PC-3 (cell line): ENCODE data around the gene MMP1. TPM values are rescaled to one million over a fixed set of nuclear protein-coding genes. Genes with fewer than 3 reads are reported as not detected.

Source experiments
- ATAC-seq: fragments of 200-7000 bp; cut with Tn5 transposase; 2 replicates; pipeline ENCODE4 v1.9.1; 2020; ENCODE audit warnings: mild to moderate bottlenecking, moderate library complexity
- BruUV-seq: library from RNA; stranded (reverse); fragments of 400-500 nt; replicated peaks from 2 replicates; lab custom pipeline; 2021; lab: Mats Ljungman, UMichigan
- CTCF ChIA-PET: fragments of 300-600 bp; sonication (Branson Sonifier 250); formaldehyde crosslinking; loops from one replicate; lab custom pipeline; 2022; ENCODE audit warnings: antibody characterized with exemption; lab: Charles Lee
- POLR2A ChIA-PET: fragments of 300-600 bp; sonication (Branson Sonifier 250); formaldehyde crosslinking; loops from one replicate; lab custom pipeline; 2022; ENCODE audit warnings: antibody characterized with exemption; ENCODE audit not compliant: unreplicated experiment; lab: Charles Lee
- DNase-seq: peaks from one replicate; pipeline ENCODE4 v3.0.0-alpha.2; 2015
- H2AFZ ChIP-seq: fragments of 300-600 bp; sonication (generic); 2 replicates; pipeline ENCODE4 v1.6.0; 2016; ENCODE audit warnings: antibody characterized with exemption, low read length
- H3F3A ChIP-seq: fragments of 300-600 bp; sonication (generic); one replicate; pipeline ENCODE4 v1.6.0; 2017; ENCODE audit warnings: antibody characterized with exemption, low read length, control low read depth, mild to moderate bottlenecking; ENCODE audit not compliant: unreplicated experiment
- H3K27ac ChIP-seq: fragments of 300-600 bp; sonication (generic); 2 replicates; pipeline ENCODE4 v1.5.1; 2016; ENCODE audit warnings: mild to moderate bottlenecking, low read length
- H3K27me3 ChIP-seq: fragments of 300-600 bp; sonication (generic); 2 replicates; pipeline ENCODE4 v1.6.1; 2016; ENCODE audit warnings: low read length, mixed read lengths
- H3K36me3 ChIP-seq: fragments of 300-600 bp; sonication (generic); 2 replicates; pipeline ENCODE4 v1.6.1; 2016; ENCODE audit warnings: low read depth, mixed run types, low read length, mixed read lengths
- H3K4me1 ChIP-seq: fragments of 300-600 bp; sonication (generic); 2 replicates; pipeline ENCODE4 v1.5.1; 2016; ENCODE audit warnings: low read length; ENCODE audit not compliant: insufficient read depth
- H3K4me2 ChIP-seq: fragments of 300-600 bp; sonication (generic); 2 replicates; pipeline ENCODE4 v1.6.0; 2016; ENCODE audit warnings: low read length
- H3K4me3 ChIP-seq: fragments of 300-600 bp; sonication (generic); 2 replicates; pipeline ENCODE4 v1.5.1; 2016; ENCODE audit warnings: mild to moderate bottlenecking, low read length, mixed read lengths
- H3K79me2 ChIP-seq: fragments of 300-600 bp; sonication (generic); 2 replicates; pipeline ENCODE4 v1.6.1; 2017; ENCODE audit warnings: low read length, mixed read lengths
- H3K9ac ChIP-seq: fragments of 300-600 bp; sonication (generic); 2 replicates; pipeline ENCODE4 v1.6.0; 2016; ENCODE audit warnings: mild to moderate bottlenecking, low read length
- H3K9me2 ChIP-seq: fragments of 300-600 bp; sonication (generic); replicated peaks from 2 replicates; pipeline ENCODE4 v1.6.1; 2016; ENCODE audit warnings: mixed run types, low read length, mixed read lengths
- H3K9me3 ChIP-seq: fragments of 300-600 bp; sonication (generic); 2 replicates; pipeline ENCODE4 v1.6.1; 2016; ENCODE audit warnings: low read length, mixed read lengths
- H4K20me1 ChIP-seq: fragments of 300-600 bp; sonication (generic); 2 replicates; pipeline ENCODE4 v1.6.1; 2016; ENCODE audit warnings: low read length, mixed read lengths
- EZH2 ChIP-seq: fragments of 300-600 bp; sonication (generic); IDR thresholded peaks from one replicate; pipeline ENCODE4 v1.6.1; 2017; ENCODE audit warnings: antibody characterized with exemption, mild to moderate bottlenecking, low read length; ENCODE audit not compliant: unreplicated experiment
- EZH2phosphoT487 ChIP-seq: fragments of 300-600 bp; sonication (generic); IDR thresholded peaks from 2 replicates; pipeline ENCODE4 v1.6.1; 2018; ENCODE audit warnings: mild to moderate bottlenecking, antibody characterized with exemption, low read length, borderline replicate concordance
- intact Hi-C: fragments of 100-400 bp; cut with micrococcal nuclease; formaldehyde crosslinking; loops from 2 replicates; pipeline ENCODE4 v1.9.0; 2023
- total RNA-seq: library from RNA; depleted of rRNA; stranded (reverse); fragments of >200 nt; gene quantifications from 2 replicates; pipeline ENCODE4 v1.2.3, GENCODE V29; 2014
- TF ChIP-seq, protein P1 (sequence below): fragments of 300-600 bp; sonication (generic); conservative IDR thresholded peaks from 2 replicates; pipeline ENCODE4 v1.5.1; 2017; ENCODE audit warnings: antibody characterized with exemption, low read depth, mild to moderate bottlenecking, low read length

MMP1 gene
- total RNA-seq, 1 experiment from 2014 or later: 7.3 TPM

DNA sequence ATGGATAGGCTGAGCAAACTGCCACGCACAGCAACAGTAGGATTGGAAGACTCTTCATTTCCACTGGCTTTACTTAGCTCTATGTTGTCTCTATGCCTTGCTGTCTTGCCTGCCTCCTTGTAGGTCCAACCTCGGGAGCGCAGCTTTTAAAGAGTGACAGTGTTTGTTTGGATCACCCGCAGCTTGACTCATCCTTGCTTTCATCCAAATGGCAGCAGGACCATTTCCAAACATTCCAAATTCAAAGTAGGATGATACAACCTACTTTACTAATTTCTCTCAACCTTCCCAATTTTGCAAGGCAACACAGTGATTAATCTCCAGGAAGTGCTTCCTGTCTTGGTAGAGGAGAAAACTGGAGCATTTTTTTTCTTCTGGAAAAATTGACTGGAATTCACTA is 45.5 kb upstream of the MMP1 start, which contains the start of gene MMP3:
TSS of gene MMP3 (minus strand) at position 121 of the 400 bp plus-strand sequence. CDS start at position 58, 63 bp downstream.
- no peaks in the 10 kb centered on the region for H3K9me2 ChIP-seq
- H3K27me3 ChIP-seq: no peaks in the 10 kb centered on the region
- ChIA-PET CTCF (no interaction called here), POLR2A (no interaction called here)
- H3K79me2 ChIP-seq: no peaks in the 10 kb centered on the region
- intact Hi-C loops: no loop called here
- H3K9me3 ChIP-seq: no peaks in the 10 kb centered on the region
- ATAC-seq (peak; percentile 77), DNase-seq (peak; percentile 73)
- H3K4me2 ChIP-seq: peak within 1 kb of the TSS; percentile 30; the same call in 1 of the 2 replicates
- no peaks in the 10 kb centered on the region for H3F3A ChIP-seq
- H3K4me1 ChIP-seq: peaks cover 18% of the 10 kb centered on the region
- H3K4me3 ChIP-seq: no peak within 1 kb of the TSS
- no TSS peak for BruUV-seq
- no peak within 1 kb of the TSS for H3K9ac ChIP-seq
- no peaks in the 10 kb centered on the region for H3K36me3 ChIP-seq
- H3K27ac ChIP-seq: no peak within 1 kb of the TSS
- no peaks in the 10 kb centered on the region for H4K20me1 ChIP-seq
- TF ChIP-seq EZH2: no peak
- TF ChIP-seq, protein P1, sequence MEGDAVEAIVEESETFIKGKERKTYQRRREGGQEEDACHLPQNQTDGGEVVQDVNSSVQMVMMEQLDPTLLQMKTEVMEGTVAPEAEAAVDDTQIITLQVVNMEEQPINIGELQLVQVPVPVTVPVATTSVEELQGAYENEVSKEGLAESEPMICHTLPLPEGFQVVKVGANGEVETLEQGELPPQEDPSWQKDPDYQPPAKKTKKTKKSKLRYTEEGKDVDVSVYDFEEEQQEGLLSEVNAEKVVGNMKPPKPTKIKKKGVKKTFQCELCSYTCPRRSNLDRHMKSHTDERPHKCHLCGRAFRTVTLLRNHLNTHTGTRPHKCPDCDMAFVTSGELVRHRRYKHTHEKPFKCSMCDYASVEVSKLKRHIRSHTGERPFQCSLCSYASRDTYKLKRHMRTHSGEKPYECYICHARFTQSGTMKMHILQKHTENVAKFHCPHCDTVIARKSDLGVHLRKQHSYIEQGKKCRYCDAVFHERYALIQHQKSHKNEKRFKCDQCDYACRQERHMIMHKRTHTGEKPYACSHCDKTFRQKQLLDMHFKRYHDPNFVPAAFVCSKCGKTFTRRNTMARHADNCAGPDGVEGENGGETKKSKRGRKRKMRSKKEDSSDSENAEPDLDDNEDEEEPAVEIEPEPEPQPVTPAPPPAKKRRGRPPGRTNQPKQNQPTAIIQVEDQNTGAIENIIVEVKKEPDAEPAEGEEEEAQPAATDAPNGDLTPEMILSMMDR: no peak
- no peak for TF ChIP-seq EZH2phosphoT487
- H2AFZ ChIP-seq: no peak within 1 kb of the TSS; the same call in 1 of the 2 replicates

DNA sequence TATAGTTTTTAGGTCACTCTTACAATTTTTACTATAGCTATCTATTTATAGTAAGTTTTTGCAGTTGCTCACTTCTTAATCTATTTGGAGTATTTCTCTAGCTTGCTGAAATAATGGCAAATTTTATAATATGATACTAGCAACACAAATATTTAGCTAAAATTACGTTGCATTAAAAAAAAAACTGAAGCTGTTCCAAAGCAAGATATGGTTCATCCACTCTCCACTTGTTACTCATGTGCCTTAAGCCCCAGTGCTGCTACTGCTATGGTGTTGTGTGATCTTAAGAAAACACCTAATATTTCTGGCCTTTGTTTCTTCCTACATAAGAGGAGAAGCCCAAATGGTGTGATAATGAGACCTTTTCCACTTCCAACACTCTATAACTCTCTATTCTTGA is 45.0 kb upstream of the MMP1 start:
- POLR2A ChIA-PET: no interaction called here
- TF ChIP-seq EZH2phosphoT487 (no peak), EZH2 (no peak)
- TF ChIP-seq, protein P1: no peak
- DNase-seq (no peak), ATAC-seq (no peak)
- no peaks in the 10 kb centered on the region for H3K9me2 ChIP-seq
- no peaks in the 10 kb centered on the region for H3K9me3 ChIP-seq
- CTCF ChIA-PET: no interaction called here
- H3K27me3 ChIP-seq: no peaks in the 10 kb centered on the region
- peaks cover 18% of the 10 kb centered on the region for H3K4me1 ChIP-seq
- no peaks in the 10 kb centered on the region for H4K20me1 ChIP-seq
- intact Hi-C loops: no loop called here
- peak overlapping the region; percentile 30; the same call in 1 of the 2 replicates for H3K4me2 ChIP-seq
- no peak overlapping the region; the same call in 1 of the 2 replicates for H2AFZ ChIP-seq
- H3K36me3 ChIP-seq: no peaks in the 10 kb centered on the region
- no peaks in the 10 kb centered on the region for H3K79me2 ChIP-seq
- H3F3A ChIP-seq: no peaks in the 10 kb centered on the region
- BruUV-seq: no TSS peak
- H3K4me3 ChIP-seq: no peak overlapping the region
- H3K27ac ChIP-seq: no peak overlapping the region
- no peak overlapping the region for H3K9ac ChIP-seq

DNA sequence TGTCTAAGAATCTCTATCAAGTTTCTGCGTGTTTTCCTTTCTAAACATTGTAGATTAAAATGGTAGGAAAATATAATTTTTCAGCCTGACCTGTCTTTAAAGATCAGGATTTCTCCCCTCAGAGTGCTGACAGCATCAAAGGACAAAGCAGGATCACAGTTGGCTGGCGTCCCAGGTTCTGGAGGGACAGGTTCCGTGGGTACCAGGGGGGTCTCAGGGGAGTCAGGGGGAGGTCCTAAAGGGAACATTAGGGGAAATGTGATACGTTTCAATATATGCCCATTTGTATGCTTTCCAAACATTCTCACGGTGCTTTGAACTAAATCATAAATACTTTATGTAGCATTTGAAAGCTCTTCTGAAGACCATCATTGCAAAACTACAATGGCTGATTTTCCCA is 42.1 kb upstream of the MMP1 start:
- Histone ChIP-seq H3K4me1 (peaks cover 27% of the 10 kb centered on the region), H3K27ac (no peak overlapping the region), H3K4me2 (no peak overlapping the region), H3K79me2 (no peaks in the 10 kb centered on the region), H2AFZ (no peak overlapping the region), H3K4me3 (no peak overlapping the region), H3K9me3 (no peaks in the 10 kb centered on the region), H3K9me2 (no peaks in the 10 kb centered on the region), H3K36me3 (no peaks in the 10 kb centered on the region), H3F3A (no peaks in the 10 kb centered on the region), H3K9ac (no peak overlapping the region), H4K20me1 (no peaks in the 10 kb centered on the region), H3K27me3 (no peaks in the 10 kb centered on the region)
- BruUV-seq: no TSS peak
- ATAC-seq (no peak), DNase-seq (no peak)
- ChIA-PET POLR2A (no interaction called here), CTCF (no interaction called here)
- intact Hi-C loops: no loop called here
- TF ChIP-seq EZH2 (no peak), EZH2phosphoT487 (no peak)
- TF ChIP-seq, protein P1: no peak
